Endothelial cell of umbilical vein (primary cell): ENCODE results near the gene JSRP1. TPM values are rescaled to one million over a fixed set of nuclear protein-coding genes. Genes with fewer than 3 reads are reported as not detected.
A peak's percentile ranks its signal among the peaks of the same experiment; 100 is the strongest.

Experiments used
- BruUV-seq: library from RNA; stranded (reverse); fragments of 400-500 nt; replicated peaks from 2 replicates; lab custom pipeline; 2021; lab: Mats Ljungman, UMichigan
- CTCF ChIA-PET: fragments of 300-600, 350-600 bp; sonication (Branson Sonifier 250); formaldehyde crosslinking; loops from one replicate; lab custom pipeline; 2021; ENCODE audit warnings: antibody characterized with exemption, inconsistent platforms; lab: Charles Lee
- POLR2A ChIA-PET: fragments of 300-600, 350-600 bp; sonication (Branson Sonifier 250); formaldehyde crosslinking; loops from one replicate; lab custom pipeline; 2021; ENCODE audit warnings: antibody characterized with exemption, inconsistent platforms; lab: Charles Lee
- DNase-seq: peaks from one replicate; pipeline ENCODE4 v3.0.0-alpha.2; 2011; ENCODE audit warnings: low read depth, low spot score
- FAIRE-seq: peaks from 2 replicates; lab custom pipeline; 2011; peaks lifted over from hg19 to GRCh38; lab: Jason Lieb, UNC
- H2AFZ ChIP-seq: 2 replicates; pipeline ENCODE4 v1.6.0; 2012; ENCODE audit warnings: low read depth, low read length, control low read depth, inconsistent platforms
- H3K27ac ChIP-seq: 2 replicates; pipeline ENCODE4 v1.5.1; 2011; ENCODE audit warnings: low read depth, mild to moderate bottlenecking, control low read depth, low read length, moderate library complexity; ENCODE audit not compliant: insufficient read depth
- H3K27me3 ChIP-seq, 2 experiments: 2 replicates each; pipeline versions ENCODE4 v1.6.0 to v1.6.1; 2011; ENCODE audit warnings: low read length in 2 of 2, mixed read lengths in 1 of 2; ENCODE audit not compliant: control insufficient read depth in 2 of 2, insufficient read depth in 2 of 2
- H3K36me3 ChIP-seq, 2 experiments: 2 replicates in 1 of 2; 3 replicates in 1 of 2; pipeline ENCODE4 v1.5.1; 2011; ENCODE audit warnings: low read length in 2 of 2, mild to moderate bottlenecking in 1 of 2, moderate library complexity in 1 of 2; ENCODE audit not compliant: control insufficient read depth in 2 of 2, insufficient read depth in 2 of 2; ENCODE audit errors: extremely low read depth in 1 of 2
- H3K4me1 ChIP-seq: 3 replicates; pipeline ENCODE4 v1.5.1; 2011; ENCODE audit warnings: mild to moderate bottlenecking, low read length; ENCODE audit not compliant: control insufficient read depth, insufficient read depth; ENCODE audit errors: extremely low read depth
- H3K4me2 ChIP-seq: 2 replicates; pipeline ENCODE4 v1.6.1; 2011; ENCODE audit warnings: low read length, control low read depth, mixed read lengths; ENCODE audit not compliant: insufficient read depth
- H3K4me3 ChIP-seq, 3 experiments: fragments of 200-600 bp in 1 of 3; sonication (generic), shearing (Covaris generic) in 1 of 3; replicated peaks in 1 of 3; 2 replicates each; pipeline ENCODE4 v1.5.1; 2011 to 2016; ENCODE audit warnings: control low read depth in 3 of 3, low read length in 3 of 3, mild to moderate bottlenecking in 2 of 3, inconsistent platforms in 1 of 3, low read depth in 1 of 3, moderate library complexity in 1 of 3; ENCODE audit not compliant: insufficient read depth in 1 of 3
- H3K79me2 ChIP-seq: 2 replicates; pipeline ENCODE4 v1.6.0; 2012; ENCODE audit warnings: low read length, inconsistent platforms; ENCODE audit not compliant: control insufficient read depth, insufficient read depth
- H3K9ac ChIP-seq: replicated peaks from 2 replicates; pipeline ENCODE3; 2011; ENCODE audit warnings: low read length, control low read depth; ENCODE audit not compliant: insufficient read depth; ENCODE audit errors: extremely low read depth
- H3K9me1 ChIP-seq: replicated peaks from 3 replicates; pipeline ENCODE4 v1.6.0; 2011; ENCODE audit warnings: mild to moderate bottlenecking, low read length; ENCODE audit not compliant: control insufficient read depth, insufficient read depth; ENCODE audit errors: extremely low read depth
- H3K9me3 ChIP-seq: replicated peaks from 2 replicates; pipeline ENCODE4 v1.5.1; 2012; ENCODE audit warnings: low read length, inconsistent platforms; ENCODE audit not compliant: control insufficient read depth, insufficient read depth
- H4K20me1 ChIP-seq: replicated peaks from 2 replicates; pipeline ENCODE3; 2011; ENCODE audit warnings: mild to moderate bottlenecking, low read length; ENCODE audit not compliant: control insufficient read depth, insufficient read depth; ENCODE audit errors: extremely low read depth
- EZH2 ChIP-seq: IDR thresholded peaks from 2 replicates; pipeline ENCODE4 v1.6.1; 2012; ENCODE audit warnings: borderline replicate concordance, low read depth, mild to moderate bottlenecking, moderate library complexity, low read length, inconsistent platforms; ENCODE audit not compliant: severe bottlenecking
- FOS ChIP-seq: IDR thresholded peaks from 2 replicates; pipeline ENCODE4 v1.6.1; 2011; ENCODE audit warnings: mild to moderate bottlenecking, low read length, moderate library complexity, borderline replicate concordance; ENCODE audit not compliant: insufficient read depth
- MYC ChIP-seq: IDR thresholded peaks from one replicate; pipeline ENCODE4 v1.6.1; 2011; ENCODE audit warnings: mild to moderate bottlenecking, low read depth, low read length
- dilution Hi-C: fragments of 300-500 bp; cut with MboI; formaldehyde crosslinking; loops from one replicate; pipeline ENCODE4 v1.15.0; 2019; ENCODE audit warnings: low sequenced_read_pairs; ENCODE audit not compliant: extremely low pct_ligation_motif_present
- intact Hi-C: fragments of 100-400 bp; cut with micrococcal nuclease; formaldehyde crosslinking; loops from one replicate; pipeline ENCODE4 v1.10.0; 2022
- polyA plus RNA-seq, 4 experiments: library from polyadenylated mRNA; depleted of rRNA in 3 of 4; stranded (reverse) in 3 of 4; unstranded in 1 of 4; fragments of >200 nt; gene quantifications; 2 replicates each; pipeline versions ENCODE4 v1.2.1 to v1.2.3, GENCODE V29; 2011 to 2012; ENCODE audit warnings: missing spikeins in 1 of 4
- total RNA-seq: library from RNA; stranded (reverse); gene quantifications from 2 replicates; pipeline ENCODE4 v1.2.3, GENCODE V29; 2021

JSRP1 gene
- total and polyA plus RNA-seq, 2 donors (not counting 3 experiments of a cell fraction or from before 2014, with no cell fraction given) = not detected

DNA sequence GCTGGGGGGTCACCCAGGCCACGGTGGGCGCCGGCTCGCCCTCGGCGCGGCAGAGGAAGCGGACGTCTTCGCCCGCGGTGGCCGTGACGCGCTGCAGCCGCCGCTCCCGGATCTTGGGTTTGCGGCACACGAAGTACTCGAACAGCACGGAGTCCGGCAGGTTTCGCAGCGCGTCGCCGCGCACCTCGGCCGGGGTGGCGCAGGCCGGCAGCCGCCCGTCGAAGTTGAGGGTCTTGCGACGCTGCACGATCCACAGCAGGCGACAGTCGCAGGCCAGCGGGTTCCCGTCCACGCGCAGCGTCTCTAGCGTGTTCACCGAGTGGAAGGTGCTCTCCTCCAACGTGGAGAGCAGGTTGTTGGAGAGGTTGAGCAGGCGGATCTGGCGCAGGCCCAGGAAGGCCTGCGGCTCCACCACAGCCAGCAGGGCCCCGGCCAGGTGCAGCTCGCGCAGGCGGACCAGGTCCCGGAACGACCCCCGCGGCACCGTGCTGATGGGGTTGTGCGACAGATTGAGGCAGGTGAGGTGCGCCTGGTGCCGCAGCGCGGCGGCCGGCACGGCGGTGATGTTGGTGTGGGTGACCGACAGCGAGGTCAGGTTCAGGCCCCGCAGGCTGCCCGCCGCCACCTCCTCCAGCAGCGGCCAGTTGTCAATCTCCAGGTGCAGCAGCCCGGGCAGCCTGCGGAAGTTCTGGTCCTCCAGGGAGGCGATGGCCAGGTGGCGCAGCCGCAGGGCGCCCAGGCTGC, 34.4 kb upstream of the JSRP1 start:
- BruUV-seq = no TSS peak
- H3K9me3 ChIP-seq = no peaks in the 10 kb centered on the region
- no peak for DNase-seq
- dilution Hi-C loops (no loop called here), intact Hi-C loops (no loop called here)
- H3K4me2 ChIP-seq = no peak overlapping the region
- peaks cover 5% of the 10 kb centered on the region for H3K4me1 ChIP-seq
- ChIA-PET POLR2A (no interaction called here), CTCF (interaction anchor here (0.9 to 2.0 kb wide), 2 partner anchors 12 to 29 kb away, joined by 4 to 7 read pairs; no protein-coding TSS in a partner anchor)
- no peak for FAIRE-seq
- TF ChIP-seq MYC (no peak), EZH2 (peak; percentile 73)
- peaks cover 43 to 53% of the 10 kb centered on the region in 2 experiments for H3K27me3 ChIP-seq
- H2AFZ ChIP-seq = no peak overlapping the region
- H3K9ac ChIP-seq = no peak overlapping the region
- no peaks in the 10 kb centered on the region for H4K20me1 ChIP-seq
- H3K4me3 ChIP-seq = no peak overlapping the region
- no peak overlapping the region for H3K27ac ChIP-seq
- H3K36me3 ChIP-seq = no peaks in the 10 kb centered on the region
- H3K9me1 ChIP-seq = no peaks in the 10 kb centered on the region
- H3K79me2 ChIP-seq = no peaks in the 10 kb centered on the region

GRCh38 chr19:2289714-2290435, 33.7 kb upstream of the JSRP1 start:
- H3K27me3 ChIP-seq = peaks cover 43 to 48% of the 10 kb centered on the region in 2 experiments
- BruUV-seq = no TSS peak
- TF ChIP-seq FOS (no peak), EZH2 (peak; percentile 33)
- peak overlapping the region; percentile 22 for H2AFZ ChIP-seq
- H4K20me1 ChIP-seq = no peaks in the 10 kb centered on the region
- intact Hi-C loops (loop anchor here (5.0 kb wide), 1 partner anchor 37 kb away; the partner anchor contains the start of genes LSM7 and SPPL2B), dilution Hi-C loops (no loop called here)
- H3K27ac ChIP-seq = no peak overlapping the region
- peak overlapping the region; percentile 21 for H3K4me2 ChIP-seq
- POLR2A ChIA-PET = no interaction called here
- no peaks in the 10 kb centered on the region for H3K9me3 ChIP-seq
- H3K9me1 ChIP-seq = no peaks in the 10 kb centered on the region
- no peaks in the 10 kb centered on the region for H3K79me2 ChIP-seq
- peaks cover 5% of the 10 kb centered on the region for H3K4me1 ChIP-seq
- FAIRE-seq (peak; percentile 66), DNase-seq (no peak)
- H3K9ac ChIP-seq = no peak overlapping the region
- CTCF ChIA-PET = interaction anchor here (1.2 to 1.7 kb wide), 2 partner anchors 15 to 26 kb away, joined by 5 to 6 read pairs; no protein-coding TSS in a partner anchor
- no peaks in the 10 kb centered on the region for H3K36me3 ChIP-seq
- no peak overlapping the region for H3K4me3 ChIP-seq
